ENCODE data around the gene TMEM178B.

Gene TMEM178B

DNA sequence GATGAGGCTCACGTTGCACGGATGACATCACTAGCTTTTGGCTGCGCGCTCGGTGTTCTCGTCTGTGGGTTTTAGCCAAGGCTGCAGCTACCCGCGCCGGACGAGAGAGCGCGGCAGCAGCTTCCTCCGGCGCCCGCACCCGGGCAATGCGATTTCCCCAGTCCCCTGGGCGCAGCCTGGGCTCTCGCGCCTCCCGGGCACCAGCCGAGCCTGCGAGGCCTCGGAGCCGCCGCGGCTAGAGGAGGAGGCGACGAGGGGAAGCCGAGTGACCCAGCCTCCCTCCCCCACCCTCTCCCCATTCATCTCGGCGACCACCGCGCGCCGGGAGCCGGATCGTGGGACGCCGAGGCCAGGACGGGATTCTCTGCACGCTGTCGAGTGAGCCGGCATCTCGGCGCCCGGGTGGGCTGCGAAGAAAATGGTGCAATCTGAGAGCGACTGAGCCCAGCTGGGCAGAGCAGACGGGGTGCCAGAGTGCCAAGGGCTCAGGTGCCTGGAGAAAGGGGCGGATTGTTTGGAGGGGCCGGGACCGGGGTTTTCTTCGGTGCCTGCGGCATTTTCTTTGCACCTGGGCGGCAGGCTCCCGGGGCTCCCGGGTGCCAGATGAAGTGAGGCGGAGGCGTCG is 1.2 kb upstream of the TMEM178B start (continued):
- TF ChIP-seq, protein P1, sequence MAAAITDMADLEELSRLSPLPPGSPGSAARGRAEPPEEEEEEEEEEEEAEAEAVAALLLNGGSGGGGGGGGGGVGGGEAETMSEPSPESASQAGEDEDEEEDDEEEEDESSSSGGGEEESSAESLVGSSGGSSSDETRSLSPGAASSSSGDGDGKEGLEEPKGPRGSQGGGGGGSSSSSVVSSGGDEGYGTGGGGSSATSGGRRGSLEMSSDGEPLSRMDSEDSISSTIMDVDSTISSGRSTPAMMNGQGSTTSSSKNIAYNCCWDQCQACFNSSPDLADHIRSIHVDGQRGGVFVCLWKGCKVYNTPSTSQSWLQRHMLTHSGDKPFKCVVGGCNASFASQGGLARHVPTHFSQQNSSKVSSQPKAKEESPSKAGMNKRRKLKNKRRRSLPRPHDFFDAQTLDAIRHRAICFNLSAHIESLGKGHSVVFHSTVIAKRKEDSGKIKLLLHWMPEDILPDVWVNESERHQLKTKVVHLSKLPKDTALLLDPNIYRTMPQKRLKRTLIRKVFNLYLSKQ (tag by site-specific recombination; IDR thresholded peaks at IDR 0.05; ENCODE audit: borderline replicate concordance), result no peak
- TF ChIP-seq, protein P2, sequence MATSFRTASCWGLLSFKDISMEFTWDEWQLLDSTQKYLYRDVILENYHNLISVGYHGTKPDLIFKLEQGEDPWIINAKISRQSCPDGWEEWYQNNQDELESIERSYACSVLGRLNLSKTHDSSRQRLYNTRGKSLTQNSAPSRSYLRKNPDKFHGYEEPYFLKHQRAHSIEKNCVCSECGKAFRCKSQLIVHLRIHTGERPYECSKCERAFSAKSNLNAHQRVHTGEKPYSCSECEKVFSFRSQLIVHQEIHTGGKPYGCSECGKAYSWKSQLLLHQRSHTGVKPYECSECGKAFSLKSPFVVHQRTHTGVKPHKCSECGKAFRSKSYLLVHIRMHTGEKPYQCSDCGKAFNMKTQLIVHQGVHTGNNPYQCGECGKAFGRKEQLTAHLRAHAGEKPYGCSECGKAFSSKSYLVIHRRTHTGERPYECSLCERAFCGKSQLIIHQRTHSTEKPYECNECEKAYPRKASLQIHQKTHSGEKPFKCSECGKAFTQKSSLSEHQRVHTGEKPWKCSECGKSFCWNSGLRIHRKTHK (tag by site-specific recombination; IDR thresholded peaks at IDR 0.05), result no peak
- TF ChIP-seq ZNF791 (tag by site-specific recombination; IDR thresholded peaks at IDR 0.05) (no peak), YY1 (tag by site-specific recombination; IDR thresholded peaks at IDR 0.05) (no peak), SALL2 (tag by site-specific recombination; IDR thresholded peaks at IDR 0.05; ENCODE audit: borderline replicate concordance) (no peak), ZNF404 (tag by site-specific recombination; IDR thresholded peaks at IDR 0.05) (no peak), ZNF610 (tag by site-specific recombination; IDR thresholded peaks at IDR 0.05; ENCODE audit: borderline replicate concordance) (no peak), ZNF514 (tag by site-specific recombination; IDR thresholded peaks at IDR 0.05) (no peak), ZNF10 (tag by site-specific recombination; IDR thresholded peaks at IDR 0.05) (no peak), ZNF548 (tag by site-specific recombination; IDR thresholded peaks at IDR 0.05) (no peak), ZNF174 (tag by site-specific recombination; IDR thresholded peaks at IDR 0.05) (no peak), ZNF510 (tag by site-specific recombination; IDR thresholded peaks at IDR 0.05; ENCODE audit: insufficient replicate concordance) (no peak), ZNF19 (tag by site-specific recombination; IDR thresholded peaks at IDR 0.05; ENCODE audit: low read depth) (no peak), ZNF311 (tag by site-specific recombination; IDR thresholded peaks at IDR 0.05; ENCODE audit: borderline replicate concordance) (no peak), KLF1 (tag by site-specific recombination; IDR thresholded peaks at IDR 0.05) (peak; percentile 25; the same call in 1 of the 2 replicates), ZNF37A (tag by site-specific recombination; IDR thresholded peaks at IDR 0.05) (no peak), ZNF324 (tag by site-specific recombination; IDR thresholded peaks at IDR 0.05) (0 out of 2 replicates have a peak, but pooled peaks have one; percentile 70), ZNF2 (tag by site-specific recombination; IDR thresholded peaks at IDR 0.05) (peak; percentile 95)
- TF ChIP-seq, protein P3, sequence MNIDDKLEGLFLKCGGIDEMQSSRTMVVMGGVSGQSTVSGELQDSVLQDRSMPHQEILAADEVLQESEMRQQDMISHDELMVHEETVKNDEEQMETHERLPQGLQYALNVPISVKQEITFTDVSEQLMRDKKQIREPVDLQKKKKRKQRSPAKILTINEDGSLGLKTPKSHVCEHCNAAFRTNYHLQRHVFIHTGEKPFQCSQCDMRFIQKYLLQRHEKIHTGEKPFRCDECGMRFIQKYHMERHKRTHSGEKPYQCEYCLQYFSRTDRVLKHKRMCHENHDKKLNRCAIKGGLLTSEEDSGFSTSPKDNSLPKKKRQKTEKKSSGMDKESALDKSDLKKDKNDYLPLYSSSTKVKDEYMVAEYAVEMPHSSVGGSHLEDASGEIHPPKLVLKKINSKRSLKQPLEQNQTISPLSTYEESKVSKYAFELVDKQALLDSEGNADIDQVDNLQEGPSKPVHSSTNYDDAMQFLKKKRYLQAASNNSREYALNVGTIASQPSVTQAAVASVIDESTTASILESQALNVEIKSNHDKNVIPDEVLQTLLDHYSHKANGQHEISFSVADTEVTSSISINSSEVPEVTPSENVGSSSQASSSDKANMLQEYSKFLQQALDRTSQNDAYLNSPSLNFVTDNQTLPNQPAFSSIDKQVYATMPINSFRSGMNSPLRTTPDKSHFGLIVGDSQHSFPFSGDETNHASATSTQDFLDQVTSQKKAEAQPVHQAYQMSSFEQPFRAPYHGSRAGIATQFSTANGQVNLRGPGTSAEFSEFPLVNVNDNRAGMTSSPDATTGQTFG (tag by site-specific recombination; IDR thresholded peaks at IDR 0.05; ENCODE audit: borderline replicate concordance), result no peak
- TF ChIP-seq, protein P4, sequence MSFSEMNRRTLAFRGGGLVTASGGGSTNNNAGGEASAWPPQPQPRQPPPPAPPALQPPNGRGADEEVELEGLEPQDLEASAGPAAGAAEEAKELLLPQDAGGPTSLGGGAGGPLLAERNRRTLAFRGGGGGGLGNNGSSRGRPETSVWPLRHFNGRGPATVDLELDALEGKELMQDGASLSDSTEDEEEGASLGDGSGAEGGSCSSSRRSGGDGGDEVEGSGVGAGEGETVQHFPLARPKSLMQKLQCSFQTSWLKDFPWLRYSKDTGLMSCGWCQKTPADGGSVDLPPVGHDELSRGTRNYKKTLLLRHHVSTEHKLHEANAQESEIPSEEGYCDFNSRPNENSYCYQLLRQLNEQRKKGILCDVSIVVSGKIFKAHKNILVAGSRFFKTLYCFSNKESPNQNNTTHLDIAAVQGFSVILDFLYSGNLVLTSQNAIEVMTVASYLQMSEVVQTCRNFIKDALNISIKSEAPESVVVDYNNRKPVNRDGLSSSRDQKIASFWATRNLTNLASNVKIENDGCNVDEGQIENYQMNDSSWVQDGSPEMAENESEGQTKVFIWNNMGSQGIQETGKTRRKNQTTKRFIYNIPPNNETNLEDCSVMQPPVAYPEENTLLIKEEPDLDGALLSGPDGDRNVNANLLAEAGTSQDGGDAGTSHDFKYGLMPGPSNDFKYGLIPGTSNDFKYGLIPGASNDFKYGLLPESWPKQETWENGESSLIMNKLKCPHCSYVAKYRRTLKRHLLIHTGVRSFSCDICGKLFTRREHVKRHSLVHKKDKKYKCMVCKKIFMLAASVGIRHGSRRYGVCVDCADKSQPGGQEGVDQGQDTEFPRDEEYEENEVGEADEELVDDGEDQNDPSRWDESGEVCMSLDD (tag by site-specific recombination; IDR thresholded peaks at IDR 0.05), result no peak
- TF ChIP-seq, protein P5, sequence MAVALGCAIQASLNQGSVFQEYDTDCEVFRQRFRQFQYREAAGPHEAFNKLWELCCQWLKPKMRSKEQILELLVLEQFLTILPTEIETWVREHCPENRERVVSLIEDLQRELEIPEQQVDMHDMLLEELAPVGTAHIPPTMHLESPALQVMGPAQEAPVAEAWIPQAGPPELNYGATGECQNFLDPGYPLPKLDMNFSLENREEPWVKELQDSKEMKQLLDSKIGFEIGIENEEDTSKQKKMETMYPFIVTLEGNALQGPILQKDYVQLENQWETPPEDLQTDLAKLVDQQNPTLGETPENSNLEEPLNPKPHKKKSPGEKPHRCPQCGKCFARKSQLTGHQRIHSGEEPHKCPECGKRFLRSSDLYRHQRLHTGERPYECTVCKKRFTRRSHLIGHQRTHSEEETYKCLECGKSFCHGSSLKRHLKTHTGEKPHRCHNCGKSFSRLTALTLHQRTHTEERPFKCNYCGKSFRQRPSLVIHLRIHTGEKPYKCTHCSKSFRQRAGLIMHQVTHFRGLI (tag by site-specific recombination; IDR thresholded peaks at IDR 0.05), result peak; percentile 87
